GM19238 (cell line): ENCODE data around the gene LIPF.
"Not testable (repeated sequence)": the region's sequence is repeated elsewhere in the genome, so short reads cannot be mapped to it uniquely, and the experiment has no call there.

Source experiments
- DNase-seq: peaks from one replicate; pipeline ENCODE4 v3.0.0; 2011; ENCODE audit warnings: low spot score; ENCODE audit not compliant: insufficient read length

The LIPF gene

GRCh38 chr10:88664142-88664541 lies at the start of gene LIPF:
Gene LIPF (plus strand): TSS chr10:88664442. CDS start chr10:88667298, 2,856 bp downstream.
- DNase-seq = no peak

- DNase-seq = no peak
Measured at GRCh38 chr10:88616250-88616977, 47.8 kb upstream of the LIPF start.

GRCh38 chr10:88617772-88618300 lies 46.4 kb upstream of the LIPF start:
- DNase-seq = no peak

- DNase-seq = no peak
Measured at GRCh38 chr10:88618496-88618895, 45.7 kb upstream of the LIPF start.

- DNase-seq = no peak
Measured at GRCh38 chr10:88620441-88620840, 43.8 kb upstream of the LIPF start.

- DNase-seq = no peak
Measured at GRCh38 chr10:88623835-88624234, 40.4 kb upstream of the LIPF start.

- no peak for DNase-seq
Measured at GRCh38 chr10:88624840-88625239, 39.4 kb upstream of the LIPF start.

GRCh38 chr10:88640186-88640585 lies 24.1 kb upstream of the LIPF start:
- no peak for DNase-seq

- DNase-seq = no peak
Measured at GRCh38 chr10:88642209-88642608, 22.0 kb upstream of the LIPF start.

- DNase-seq = no peak
Measured at GRCh38 chr10:88642963-88643362, 21.3 kb upstream of the LIPF start.

- DNase-seq = no peak
Measured at GRCh38 chr10:88647061-88647615, 17.1 kb upstream of the LIPF start.

GRCh38 chr10:88651101-88651551 lies 13.1 kb upstream of the LIPF start:
- no peak for DNase-seq

GRCh38 chr10:88652616-88653015 lies 11.6 kb upstream of the LIPF start:
- no peak for DNase-seq

GRCh38 chr10:88657901-88658300 lies 6.3 kb upstream of the LIPF start:
- no peak for DNase-seq

GRCh38 chr10:88659725-88660597 lies 4.3 kb upstream of the LIPF start:
- no peak for DNase-seq

- DNase-seq = no peak
Measured at GRCh38 chr10:88660598-88660884, 3.7 kb upstream of the LIPF start.

- DNase-seq = no peak
Measured at GRCh38 chr10:88661018-88661417, 3.2 kb upstream of the LIPF start.

- DNase-seq = no peak
Measured at GRCh38 chr10:88661577-88661976, 2.7 kb upstream of the LIPF start.

GRCh38 chr10:88663153-88663552 lies 1.1 kb upstream of the LIPF start:
- DNase-seq = not testable (repeated sequence)

GRCh38 chr10:88668465-88668864 lies 4.2 kb downstream of the LIPF start:
- DNase-seq = no peak

- DNase-seq = no peak
Measured at GRCh38 chr10:88670497-88670896, 6.3 kb downstream of the LIPF start.

- DNase-seq = no peak
Measured at GRCh38 chr10:88672041-88672440, 7.8 kb downstream of the LIPF start.
